GM12873 (cell line): ENCODE measurements around the gene ARMC9.

Experiments
- TF ChIP-seq, protein P1 (sequence below): IDR thresholded peaks from 2 replicates; pipeline ENCODE4 v1.5.1; 2012; ENCODE audit warnings: low read depth, mild to moderate bottlenecking, moderate library complexity, low read length, control low read depth; ENCODE audit not compliant: insufficient read depth; ENCODE audit errors: missing control alignments

Gene ARMC9

DNA sequence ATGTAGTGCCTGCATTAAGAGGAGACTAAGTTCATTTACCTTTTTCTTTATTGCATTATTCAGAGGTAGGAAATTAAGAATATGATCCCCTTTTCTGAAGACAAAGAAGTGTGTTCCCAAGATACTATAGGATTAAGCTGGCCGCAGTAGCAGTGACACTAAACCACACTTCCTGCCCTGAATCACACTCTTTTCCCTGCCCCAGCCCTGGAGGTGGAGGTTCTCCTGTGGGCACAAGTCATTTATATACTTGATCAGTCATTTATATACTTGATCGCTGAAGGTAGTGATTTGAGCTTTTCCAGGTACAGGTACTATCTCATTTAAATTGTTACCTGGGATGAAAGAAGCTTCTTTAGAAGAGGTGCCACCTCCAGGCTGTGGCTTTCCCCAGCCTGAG, 78.6 kb downstream of the ARMC9 start:
- TF ChIP-seq, protein P1, sequence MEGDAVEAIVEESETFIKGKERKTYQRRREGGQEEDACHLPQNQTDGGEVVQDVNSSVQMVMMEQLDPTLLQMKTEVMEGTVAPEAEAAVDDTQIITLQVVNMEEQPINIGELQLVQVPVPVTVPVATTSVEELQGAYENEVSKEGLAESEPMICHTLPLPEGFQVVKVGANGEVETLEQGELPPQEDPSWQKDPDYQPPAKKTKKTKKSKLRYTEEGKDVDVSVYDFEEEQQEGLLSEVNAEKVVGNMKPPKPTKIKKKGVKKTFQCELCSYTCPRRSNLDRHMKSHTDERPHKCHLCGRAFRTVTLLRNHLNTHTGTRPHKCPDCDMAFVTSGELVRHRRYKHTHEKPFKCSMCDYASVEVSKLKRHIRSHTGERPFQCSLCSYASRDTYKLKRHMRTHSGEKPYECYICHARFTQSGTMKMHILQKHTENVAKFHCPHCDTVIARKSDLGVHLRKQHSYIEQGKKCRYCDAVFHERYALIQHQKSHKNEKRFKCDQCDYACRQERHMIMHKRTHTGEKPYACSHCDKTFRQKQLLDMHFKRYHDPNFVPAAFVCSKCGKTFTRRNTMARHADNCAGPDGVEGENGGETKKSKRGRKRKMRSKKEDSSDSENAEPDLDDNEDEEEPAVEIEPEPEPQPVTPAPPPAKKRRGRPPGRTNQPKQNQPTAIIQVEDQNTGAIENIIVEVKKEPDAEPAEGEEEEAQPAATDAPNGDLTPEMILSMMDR = no peak

- TF ChIP-seq, protein P1 = no peak
Observed at GRCh38 chr2:231277962-231278361, 79.5 kb downstream of the ARMC9 start.

DNA sequence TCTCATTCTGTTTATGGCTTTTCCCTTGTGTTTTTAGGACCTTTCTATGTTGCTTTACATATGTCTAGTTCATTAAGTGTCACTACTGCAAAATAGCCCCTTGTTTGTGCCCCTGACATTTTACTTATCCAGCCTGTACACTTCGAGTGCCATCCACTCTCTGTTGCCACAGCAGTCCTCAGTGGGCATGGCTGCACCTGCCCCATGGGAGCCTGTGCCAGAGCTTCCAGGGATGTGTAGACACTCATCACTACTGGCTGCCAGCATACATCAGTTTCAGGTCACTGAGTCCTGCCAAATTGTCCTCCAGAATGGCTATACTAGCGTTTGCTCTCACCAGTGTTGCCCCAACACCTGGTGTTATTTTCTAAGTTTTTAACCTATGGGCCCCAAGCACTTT, 80.4 kb downstream of the ARMC9 start:
- TF ChIP-seq, protein P1 = no peak

DNA sequence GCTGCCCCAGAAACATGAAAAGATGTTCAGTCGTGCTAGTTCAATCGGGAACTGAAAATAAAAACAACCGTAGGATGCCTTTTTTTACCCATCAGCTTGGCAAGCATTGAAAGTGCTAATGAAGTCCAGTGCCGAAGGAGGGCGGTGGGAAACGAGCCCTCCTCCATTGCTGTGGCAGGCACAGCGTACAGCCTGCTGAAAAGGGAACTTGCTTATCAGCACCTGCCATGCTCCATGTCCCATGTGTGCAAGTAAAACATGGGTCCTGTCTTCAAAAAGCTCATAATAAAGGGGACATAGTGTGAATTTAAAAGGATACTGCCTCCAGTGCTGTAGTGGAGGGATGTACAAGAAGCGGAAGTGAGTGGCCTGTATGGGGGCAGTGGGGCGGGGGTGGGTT, 82.4 kb downstream of the ARMC9 start:
- TF ChIP-seq, protein P1 = no peak

GRCh38 chr2:231284296-231284695, 85.9 kb downstream of the ARMC9 start:
- TF ChIP-seq, protein P1 = no peak

DNA sequence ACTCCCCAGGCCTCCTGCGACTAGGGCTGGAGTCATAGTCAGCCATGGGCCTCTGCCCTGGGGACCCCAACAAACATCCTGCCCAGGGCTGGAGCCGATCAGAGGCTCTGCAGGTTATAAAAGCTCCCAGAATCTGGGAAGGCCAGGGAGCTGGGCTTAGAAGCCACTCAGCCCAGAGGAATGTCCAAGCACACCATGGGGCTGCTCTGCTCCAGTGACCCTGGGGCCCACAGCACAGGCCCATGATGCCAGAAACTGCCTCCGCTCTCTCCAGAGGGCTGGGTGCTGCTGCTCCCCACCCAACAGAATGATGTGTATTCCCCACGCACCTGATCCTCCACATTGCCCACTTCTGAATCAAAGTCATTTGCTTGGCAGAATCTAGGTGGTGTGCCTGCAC, 88.5 kb downstream of the ARMC9 start:
- TF ChIP-seq, protein P1 = no peak

- TF ChIP-seq, protein P1 = no peak
Observed at GRCh38 chr2:231287696-231288095, 89.3 kb downstream of the ARMC9 start.

- TF ChIP-seq, protein P1 = no peak
Observed at GRCh38 chr2:231288590-231288989, 90.2 kb downstream of the ARMC9 start.
